ENCODE measurements around the gene THEMIS2. TPM values are rescaled to one million over a fixed set of nuclear protein-coding genes. Genes with fewer than 3 reads are reported as not detected.

THEMIS2 gene
- total RNA-seq, 1 experiment from 2014 or later = 2.0 TPM

GRCh38 chr1:27877115-27877416, 4.7 kb downstream of the THEMIS2 start:
- Histone ChIP-seq H3K36me3 (ENCODE audit: insufficient read depth, low read length, poor library complexity, severe bottlenecking) (no peaks in the 10 kb centered on the region), H3K4me1 (ENCODE audit: insufficient read depth, low read length, poor library complexity, severe bottlenecking) (no peaks in the 10 kb centered on the region), H3K4me3 (ENCODE audit: low read depth, low read length, poor library complexity, severe bottlenecking) (no peak overlapping the region), H3K27me3 (replicated peaks; ENCODE audit: insufficient read depth, low read depth, low read length, poor library complexity) (no peaks in the 10 kb centered on the region), H3K9me3 (ENCODE audit: low read depth, low read length, poor library complexity, severe bottlenecking) (no peaks in the 10 kb centered on the region), H3K27ac (ENCODE audit: low read depth, low read length, poor library complexity, severe bottlenecking) (no peak overlapping the region)
- intact Hi-C loops (cut with micrococcal nuclease; ENCODE audit: unreplicated experiment) = no loop called here
- no peak for TF ChIP-seq EZH2 (IDR thresholded peaks at IDR 0.05; ENCODE audit: borderline replicate concordance, low read depth, low read length, poor library complexity, severe bottlenecking)
- no peak for TF ChIP-seq CTCF (conservative IDR thresholded peaks at IDR 0.05; ENCODE audit: low read depth, low read length)
- POLR2A ChIA-PET (ENCODE audit: low non-redundant PET) = no interaction called here
- CTCF ChIA-PET = no interaction called here
- BruUV-seq (replicated peaks) = no TSS peak
- no peak for DNase-seq (ENCODE audit: low spot score)

GRCh38 chr1:27878039-27878438, 5.7 kb downstream of the THEMIS2 start:
- no TSS peak for BruUV-seq (replicated peaks)
- Histone ChIP-seq H3K36me3 (ENCODE audit: insufficient read depth, low read length, poor library complexity, severe bottlenecking) (no peaks in the 10 kb centered on the region), H3K27me3 (replicated peaks; ENCODE audit: insufficient read depth, low read depth, low read length, poor library complexity) (no peaks in the 10 kb centered on the region), H3K4me3 (ENCODE audit: low read depth, low read length, poor library complexity, severe bottlenecking) (no peak overlapping the region), H3K9me3 (ENCODE audit: low read depth, low read length, poor library complexity, severe bottlenecking) (no peaks in the 10 kb centered on the region), H3K4me1 (ENCODE audit: insufficient read depth, low read length, poor library complexity, severe bottlenecking) (no peaks in the 10 kb centered on the region), H3K27ac (ENCODE audit: low read depth, low read length, poor library complexity, severe bottlenecking) (no peak overlapping the region)
- no peak for TF ChIP-seq CTCF (conservative IDR thresholded peaks at IDR 0.05; ENCODE audit: low read depth, low read length)
- ChIA-PET POLR2A (ENCODE audit: low non-redundant PET) (no interaction called here), CTCF (no interaction called here)
- DNase-seq (ENCODE audit: low spot score) = no peak
- intact Hi-C loops (cut with micrococcal nuclease; ENCODE audit: unreplicated experiment) = no loop called here

- ChIA-PET POLR2A (ENCODE audit: low non-redundant PET) (no interaction called here), CTCF (no interaction called here)
- DNase-seq (ENCODE audit: low spot score) = no peak
- intact Hi-C loops (cut with micrococcal nuclease; ENCODE audit: unreplicated experiment) = no loop called here
- TF ChIP-seq EZH2 (IDR thresholded peaks at IDR 0.05; ENCODE audit: borderline replicate concordance, low read depth, low read length, poor library complexity, severe bottlenecking) (no peak), CTCF (conservative IDR thresholded peaks at IDR 0.05; ENCODE audit: low read depth, low read length) (no peak)
- no TSS peak for BruUV-seq (replicated peaks)
- Histone ChIP-seq H3K27me3 (replicated peaks; ENCODE audit: insufficient read depth, low read depth, low read length, poor library complexity) (no peaks in the 10 kb centered on the region), H3K4me3 (ENCODE audit: low read depth, low read length, poor library complexity, severe bottlenecking) (no peak overlapping the region), H3K4me1 (ENCODE audit: insufficient read depth, low read length, poor library complexity, severe bottlenecking) (no peaks in the 10 kb centered on the region), H3K27ac (ENCODE audit: low read depth, low read length, poor library complexity, severe bottlenecking) (no peak overlapping the region), H3K36me3 (ENCODE audit: insufficient read depth, low read length, poor library complexity, severe bottlenecking) (no peaks in the 10 kb centered on the region), H3K9me3 (ENCODE audit: low read depth, low read length, poor library complexity, severe bottlenecking) (no peaks in the 10 kb centered on the region)
Measured at GRCh38 chr1:27878787-27879335, 6.5 kb downstream of the THEMIS2 start.
